ENCODE measurements around the gene RAB4A. TPM values are rescaled to one million over a fixed set of nuclear protein-coding genes. Genes with fewer than 3 reads are reported as not detected.
A peak's percentile ranks its signal among the peaks of the same experiment; 100 is the strongest.

Gene RAB4A, protein sequence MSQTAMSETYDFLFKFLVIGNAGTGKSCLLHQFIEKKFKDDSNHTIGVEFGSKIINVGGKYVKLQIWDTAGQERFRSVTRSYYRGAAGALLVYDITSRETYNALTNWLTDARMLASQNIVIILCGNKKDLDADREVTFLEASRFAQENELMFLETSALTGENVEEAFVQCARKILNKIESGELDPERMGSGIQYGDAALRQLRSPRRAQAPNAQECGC
- 10 to 100 TPM; 53.5 to 60.3 (median 54.4) TPM for polyA plus RNA-seq (ENCODE audit: insufficient read length in 3 of 3)
- long read RNA-seq, donor 1, transcript RAB4A-201 (8 exons, 2,966 nt), result major isoform, 25 of 25 reads
- long read RNA-seq, donor 1, partial matches to known transcripts, result 0 of 25 reads
- long read RNA-seq, donor 1, other reads (novel, unspliced or antisense), result 0 of 25 reads
- long read RNA-seq, donor 2, transcript RAB4A-201 (8 exons, 2,966 nt), result major isoform, 28 of 29 reads
- long read RNA-seq, donor 2, partial matches to known transcripts, result 0 of 29 reads
- long read RNA-seq, donor 2, other reads (novel, unspliced or antisense), result 0 of 29 reads
- long read RNA-seq, donor 3, transcript RAB4A-201 (8 exons, 2,966 nt), result major isoform, 28 of 52 reads
- long read RNA-seq, donor 3, partial matches to known transcripts, result 21 of 52 reads
- long read RNA-seq, donor 3, other reads (novel, unspliced or antisense), result 0 of 52 reads
- long read RNA-seq, donor 4, transcript RAB4A-201 (8 exons, 2,966 nt), result major isoform, 22 of 22 reads
- long read RNA-seq, donor 4, partial matches to known transcripts, result 0 of 22 reads
- long read RNA-seq, donor 4, other reads (novel, unspliced or antisense), result 0 of 22 reads
- long read RNA-seq, donor 5, result 0 reads
- long read RNA-seq, donor 6, transcript RAB4A-201 (8 exons, 2,966 nt), result major isoform, 27 of 28 reads
- long read RNA-seq, donor 6, partial matches to known transcripts, result 0 of 28 reads
- long read RNA-seq, donor 6, other reads (novel, unspliced or antisense), result 0 of 28 reads
- long read RNA-seq, donor 7, transcript RAB4A-201 (8 exons, 2,966 nt), result major isoform, 31 of 32 reads
- long read RNA-seq, donor 7, partial matches to known transcripts, result 0 of 32 reads
- long read RNA-seq, donor 7, other reads (novel, unspliced or antisense), result 0 of 32 reads
- long read RNA-seq, donor 8, transcript RAB4A-201 (8 exons, 2,966 nt), result major isoform, 49 of 51 reads
- long read RNA-seq, donor 8, partial matches to known transcripts, result 0 of 51 reads
- long read RNA-seq, donor 8, other reads (novel, unspliced or antisense), result 0 of 51 reads
- long read RNA-seq, donor 9, transcript RAB4A-201 (8 exons, 2,966 nt), result major isoform, 23 of 23 reads
- long read RNA-seq, donor 9, partial matches to known transcripts, result 0 of 23 reads
- long read RNA-seq, donor 9, other reads (novel, unspliced or antisense), result 0 of 23 reads
- long read RNA-seq, donor 10, transcript RAB4A-201 (8 exons, 2,966 nt), result major isoform, 36 of 47 reads
- long read RNA-seq, donor 10, partial matches to known transcripts, result 11 of 47 reads
- long read RNA-seq, donor 10, other reads (novel, unspliced or antisense), result 0 of 47 reads
- long read RNA-seq, donor 11, transcript RAB4A-201 (8 exons, 2,966 nt), result major isoform, 15 of 15 reads
- long read RNA-seq, donor 11, partial matches to known transcripts, result 0 of 15 reads
- long read RNA-seq, donor 11, other reads (novel, unspliced or antisense), result 0 of 15 reads
- long read RNA-seq, donor 12, transcript RAB4A-201 (8 exons, 2,966 nt), result major isoform, 12 of 12 reads
- long read RNA-seq, donor 12, partial matches to known transcripts, result 0 of 12 reads
- long read RNA-seq, donor 12, other reads (novel, unspliced or antisense), result 0 of 12 reads
- long read RNA-seq, donor 13, transcript RAB4A-201 (8 exons, 2,966 nt), result major isoform, 41 of 43 reads
- long read RNA-seq, donor 13, partial matches to known transcripts, result 0 of 43 reads
- long read RNA-seq, donor 13, other reads (novel, unspliced or antisense), result 0 of 43 reads
- long read RNA-seq, donor 14, transcript RAB4A-201 (8 exons, 2,966 nt), result major isoform, 31 of 32 reads
- long read RNA-seq, donor 14, partial matches to known transcripts, result 0 of 32 reads
- long read RNA-seq, donor 14, other reads (novel, unspliced or antisense), result 0 of 32 reads
- long read RNA-seq, donor 15, transcript RAB4A-201 (8 exons, 2,966 nt), result major isoform, 8 of 8 reads
- long read RNA-seq, donor 15, partial matches to known transcripts, result 0 of 8 reads
- long read RNA-seq, donor 15, other reads (novel, unspliced or antisense), result 0 of 8 reads
- long read RNA-seq, donor 16, transcript RAB4A-201 (8 exons, 2,966 nt), result major isoform, 71 of 80 reads
- long read RNA-seq, donor 16, partial matches to known transcripts, result 5 of 80 reads
- long read RNA-seq, donor 16, other reads (novel, unspliced or antisense), result 0 of 80 reads

GRCh38 chr1:229270547-229271447, at the start of gene RAB4A:
Gene RAB4A, plus strand, starts transcription at chr1:229271111. Its CDS starts 229 bp downstream, at chr1:229271340.
- peak in 10 of 11 donors; percentile 63 to 89 (median 85) for DNase-seq (ENCODE audit: extremely low read depth in 1 of 11, low read depth in 9 of 11, low spot score in 4 of 11)

DNA sequence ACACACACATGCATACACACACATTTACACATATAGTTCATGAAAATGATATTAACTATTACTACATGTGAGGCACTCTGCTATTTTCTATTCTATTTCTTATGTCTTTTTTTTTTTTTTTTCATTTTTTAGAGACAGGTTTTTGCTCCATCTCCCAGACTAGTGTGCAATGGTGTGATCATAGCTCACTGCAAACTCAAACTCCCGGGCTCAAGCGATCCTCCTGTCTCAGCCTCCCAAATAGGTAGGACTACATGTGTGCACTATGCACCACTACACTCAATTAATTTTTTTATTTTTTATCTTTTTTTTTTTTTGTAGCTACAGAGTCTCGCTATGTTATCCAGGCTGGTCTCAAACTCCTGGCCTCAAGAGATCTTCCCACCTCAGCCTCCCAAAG, 48.8 kb upstream of the RAB4A start:
- no peak for DNase-seq (ENCODE audit: extremely low read depth in 1 of 11, low read depth in 9 of 11, low spot score in 4 of 11)

- DNase-seq (ENCODE audit: extremely low read depth in 1 of 11, low read depth in 9 of 11, low spot score in 4 of 11), result no peak
Measured at GRCh38 chr1:229223498-229223897, 47.4 kb upstream of the RAB4A start.

DNA sequence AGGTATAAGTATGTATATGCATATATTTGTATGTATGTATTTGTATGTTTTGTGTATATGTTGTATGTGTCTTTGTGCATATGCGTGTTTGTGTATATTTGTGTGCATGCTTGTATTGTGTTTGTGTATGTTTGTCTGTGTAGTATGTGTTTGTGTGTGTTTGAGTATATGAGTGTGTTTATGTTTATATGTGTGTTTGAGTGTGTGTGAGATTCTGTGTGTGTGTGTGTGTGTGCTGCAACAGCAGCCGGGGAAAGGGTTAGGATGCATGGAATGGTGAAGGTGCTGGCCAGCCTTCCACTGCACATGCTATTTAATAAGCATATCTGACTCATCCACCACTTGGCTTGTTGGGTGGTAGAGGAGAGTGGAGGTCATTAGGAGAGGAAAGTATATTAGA, 46.6 kb upstream of the RAB4A start:
- DNase-seq (ENCODE audit: extremely low read depth in 1 of 11, low read depth in 9 of 11, low spot score in 4 of 11), result no peak

DNA sequence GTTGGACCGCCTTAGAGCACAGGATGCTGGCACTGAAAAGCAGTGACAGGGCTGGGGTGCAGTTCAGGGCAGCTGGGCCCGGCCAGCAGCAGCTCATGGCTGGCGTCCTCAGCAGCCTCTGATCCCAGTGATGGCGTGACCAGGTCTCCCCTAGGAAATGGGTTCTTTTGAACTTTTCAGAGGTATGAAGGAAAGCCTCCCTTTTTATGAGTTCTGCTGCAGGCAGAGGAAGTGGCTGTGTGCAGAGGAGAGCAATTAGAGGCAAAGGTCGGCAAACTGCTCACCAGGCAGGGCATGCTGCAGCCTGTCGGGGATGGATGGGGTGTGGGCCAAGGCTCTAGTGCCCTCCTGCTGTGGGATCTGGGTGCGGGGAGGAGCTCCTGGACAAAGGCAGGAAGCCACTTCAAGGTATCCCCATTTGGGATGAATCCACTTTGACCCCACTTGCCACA, 45.6 kb upstream of the RAB4A start:
- no peak for DNase-seq (ENCODE audit: extremely low read depth in 1 of 11, low read depth in 9 of 11, low spot score in 4 of 11)

- no peak for DNase-seq (ENCODE audit: extremely low read depth in 1 of 11, low read depth in 9 of 11, low spot score in 4 of 11)
Measured at GRCh38 chr1:229226796-229227195, 44.1 kb upstream of the RAB4A start.

GRCh38 chr1:229227298-229227919, 43.5 kb upstream of the RAB4A start:
- DNase-seq (ENCODE audit: extremely low read depth in 1 of 11, low read depth in 9 of 11, low spot score in 4 of 11), result peak in 4 of 11 donors; percentile 52 to 68 (median 58)

GRCh38 chr1:229228522-229228921, 42.4 kb upstream of the RAB4A start:
- no peak for DNase-seq (ENCODE audit: extremely low read depth in 1 of 11, low read depth in 9 of 11, low spot score in 4 of 11)

DNA sequence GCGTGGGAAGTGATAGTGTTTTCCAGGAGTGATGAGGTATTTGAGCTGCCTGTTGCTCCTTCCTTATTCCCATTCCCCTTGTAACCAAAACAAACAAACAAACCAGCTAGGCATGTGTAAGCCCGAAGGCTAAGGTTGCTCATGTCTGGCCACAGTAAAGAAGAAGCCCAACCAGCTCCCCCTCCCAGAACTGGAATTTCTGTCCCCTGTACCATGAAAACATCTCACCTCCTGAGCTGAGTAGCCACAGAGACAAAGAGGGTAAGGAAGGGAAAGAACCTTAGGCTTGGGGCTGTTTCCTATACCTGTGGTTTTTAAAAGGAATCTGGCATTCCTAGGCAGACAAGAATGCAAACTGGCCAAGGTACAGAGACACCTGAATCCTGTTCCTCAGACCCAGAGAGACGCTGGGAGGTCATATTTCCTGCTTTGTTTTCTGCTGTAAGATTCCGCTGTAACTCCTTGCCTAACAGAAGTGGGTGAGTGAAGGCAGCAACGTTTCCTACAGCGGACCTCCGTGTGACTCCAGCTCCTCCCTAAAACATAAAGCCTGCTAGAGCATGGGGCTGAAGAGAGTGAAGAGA, 41.7 kb upstream of the RAB4A start:
- peak in 2 of 11 donors; percentile 45 to 46 for DNase-seq (ENCODE audit: extremely low read depth in 1 of 11, low read depth in 9 of 11, low spot score in 4 of 11)

DNA sequence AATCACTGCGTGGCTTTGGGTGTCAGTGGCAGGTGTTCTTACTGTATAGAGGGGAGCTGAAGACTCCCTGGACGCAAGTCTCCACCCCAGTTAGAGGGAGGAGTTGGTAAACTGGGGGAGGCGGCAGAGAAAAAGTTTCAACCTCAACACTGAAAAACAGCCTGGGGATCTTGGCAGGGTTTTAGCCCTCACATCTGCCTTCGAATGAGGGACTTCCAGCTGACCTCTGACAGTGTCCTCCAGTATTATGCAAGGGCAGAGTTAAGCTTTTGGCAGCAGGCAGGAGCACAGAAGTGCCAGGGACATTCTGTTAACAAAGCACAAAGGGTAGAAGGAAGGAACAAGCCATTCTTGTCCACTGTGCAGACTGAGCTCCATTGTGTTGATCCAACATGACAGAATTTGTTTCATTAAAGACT, 41.2 kb upstream of the RAB4A start:
- no peak for DNase-seq (ENCODE audit: extremely low read depth in 1 of 11, low read depth in 9 of 11, low spot score in 4 of 11)

DNA sequence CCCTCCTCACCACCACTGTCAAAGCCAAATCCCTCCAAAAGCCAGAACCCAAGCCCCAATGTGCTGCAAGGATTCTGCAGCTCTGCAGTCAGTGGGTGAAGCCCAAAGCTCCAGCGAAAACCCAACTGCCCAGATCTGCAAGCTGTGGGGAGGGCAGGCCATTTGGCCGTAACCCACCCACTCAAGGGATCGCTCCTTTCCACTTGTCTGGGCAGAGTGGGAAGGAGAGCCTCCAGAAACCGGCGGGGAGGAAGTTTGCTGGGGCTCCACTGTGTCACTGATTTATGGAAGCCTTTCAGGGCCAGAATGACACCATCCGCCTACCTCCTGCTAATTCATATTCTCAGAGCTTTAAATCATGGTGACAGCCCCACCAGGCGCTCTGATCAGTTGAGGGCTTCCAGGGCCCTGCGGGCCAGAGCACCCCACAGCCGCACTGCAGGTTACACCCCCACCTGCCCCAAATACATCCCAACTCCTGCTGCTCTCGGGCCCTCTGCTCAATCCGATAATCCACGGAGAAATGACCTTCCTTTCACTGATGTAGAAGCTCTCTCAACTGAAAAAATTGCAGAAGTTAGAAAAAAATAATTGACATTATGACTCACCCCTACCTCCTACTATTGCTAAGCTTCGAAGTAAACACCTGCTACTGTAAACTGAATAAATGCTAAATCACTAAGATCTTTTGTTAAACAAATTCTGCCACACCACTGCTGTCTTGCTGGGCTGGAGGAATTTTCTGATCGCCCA, 40.6 kb upstream of the RAB4A start:
- DNase-seq (ENCODE audit: extremely low read depth in 1 of 11, low read depth in 9 of 11, low spot score in 4 of 11), result no peak

GRCh38 chr1:229230893-229231753, 39.8 kb upstream of the RAB4A start:
- no peak for DNase-seq (ENCODE audit: extremely low read depth in 1 of 11, low read depth in 9 of 11, low spot score in 4 of 11)

GRCh38 chr1:229231754-229232119, 39.2 kb upstream of the RAB4A start:
- no peak for DNase-seq (ENCODE audit: extremely low read depth in 1 of 11, low read depth in 9 of 11, low spot score in 4 of 11)
